ENCODE data around the gene FAM107B. TPM values are rescaled to one million over a fixed set of nuclear protein-coding genes. Genes with fewer than 3 reads are reported as not detected.

Gene FAM107B
- polyA plus RNA-seq, 12 donors, result 17.7 to 56.0 (median 24.0) TPM; not detected in 1

GRCh38 chr10:14583252-14583651 lies 191.4 kb downstream of the FAM107B start:
- no peak for DNase-seq

GRCh38 chr10:14581553-14582321 lies 193.0 kb downstream of the FAM107B start:
- DNase-seq, result no peak

- DNase-seq, result no peak
Measured at GRCh38 chr10:14580671-14581332, 193.9 kb downstream of the FAM107B start.

- no peak for DNase-seq
Measured at GRCh38 chr10:14579405-14579804, 195.3 kb downstream of the FAM107B start.

GRCh38 chr10:14578060-14578952 lies 196.4 kb downstream of the FAM107B start:
- DNase-seq, result no peak

- no peak for DNase-seq
Measured at GRCh38 chr10:14574885-14575284, 199.8 kb downstream of the FAM107B start.

GRCh38 chr10:14574291-14574690 lies 200.4 kb downstream of the FAM107B start:
- DNase-seq, result no peak

GRCh38 chr10:14573666-14574261 lies 200.9 kb downstream of the FAM107B start:
- no peak for DNase-seq

- no peak for DNase-seq
Measured at GRCh38 chr10:14572811-14573210, 201.9 kb downstream of the FAM107B start.

GRCh38 chr10:14571866-14572507 lies 202.7 kb downstream of the FAM107B start:
- DNase-seq, result no peak

- no peak for DNase-seq
Measured at GRCh38 chr10:14570800-14571199, 203.9 kb downstream of the FAM107B start.

- no peak for DNase-seq
Measured at GRCh38 chr10:14569274-14570060, 205.2 kb downstream of the FAM107B start.

GRCh38 chr10:14567421-14567820 lies 207.3 kb downstream of the FAM107B start:
- DNase-seq, result peak; percentile 45

- DNase-seq, result no peak
Measured at GRCh38 chr10:14566498-14566897, 208.2 kb downstream of the FAM107B start.

- no peak for DNase-seq
Measured at GRCh38 chr10:14565199-14565598, 209.5 kb downstream of the FAM107B start.

GRCh38 chr10:14564268-14564744 lies 210.4 kb downstream of the FAM107B start:
- no peak for DNase-seq

GRCh38 chr10:14563359-14563940 lies 211.2 kb downstream of the FAM107B start:
- DNase-seq, result no peak

- no peak for DNase-seq
Measured at GRCh38 chr10:14563076-14563336, 211.7 kb downstream of the FAM107B start.

- DNase-seq, result no peak
Measured at GRCh38 chr10:14562218-14563075, 212.2 kb downstream of the FAM107B start.
